NCI-H82 treated with DMSO at 0.1 percent for 48 hours (cell line): ENCODE results near the gene LDAH.

ENCODE experiments used
- DNase-seq: peaks from one replicate; lab custom pipeline; 2025; ENCODE audit not compliant: unreplicated experiment; lab: John Stamatoyannopoulos, UW

LDAH gene

DNA sequence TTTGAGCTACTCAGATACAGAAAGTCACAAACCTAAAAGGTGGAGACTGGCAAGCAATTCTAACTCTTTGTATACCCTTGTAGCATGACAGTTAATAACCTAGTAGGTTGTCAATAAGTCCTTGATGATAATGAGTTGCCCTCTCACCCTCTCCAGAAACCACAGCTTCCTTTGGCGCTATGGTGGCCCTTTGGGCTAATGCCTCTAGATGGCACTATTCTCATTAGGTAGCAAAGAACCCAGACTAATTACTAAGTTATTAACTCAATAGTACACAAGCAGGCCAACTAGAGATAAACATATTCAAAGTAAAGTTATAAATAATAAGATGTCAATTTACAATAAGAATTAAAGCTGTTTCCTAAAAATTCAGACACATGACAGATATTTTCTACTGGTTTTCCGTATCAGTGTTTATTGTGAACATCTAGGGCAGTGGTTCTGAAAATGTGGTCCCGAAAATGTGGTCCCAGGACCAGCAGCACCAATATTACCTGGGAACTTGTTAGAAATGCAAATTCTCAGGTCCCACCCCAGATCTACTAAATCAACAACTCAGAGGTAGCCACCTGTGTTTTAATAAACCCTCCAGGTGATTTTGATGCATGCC is 41.1 kb downstream of the LDAH start:
- DNase-seq, result peak; percentile 13

DNA sequence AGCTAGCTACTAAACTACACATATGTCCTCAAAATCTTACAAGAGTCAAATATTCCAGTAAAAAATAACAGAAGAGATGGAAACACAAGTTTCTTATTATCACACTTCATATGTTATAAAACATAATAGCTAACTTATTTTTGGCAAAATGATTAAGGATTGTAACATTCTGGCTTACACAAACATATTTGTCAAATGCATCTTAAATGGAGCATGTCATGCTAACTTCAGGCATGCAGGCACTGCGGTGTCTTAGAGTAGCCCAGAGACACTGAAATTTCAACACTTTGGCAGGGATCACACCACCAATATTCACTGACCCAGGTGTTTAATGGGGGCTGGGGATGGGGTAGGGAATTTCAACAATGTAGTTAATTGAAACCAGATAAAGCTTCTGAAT is 51.6 kb downstream of the LDAH start:
- no peak for DNase-seq

- no peak for DNase-seq
Measured at GRCh38 chr2:20766798-20767644, 55.9 kb downstream of the LDAH start.

- DNase-seq, result no peak
Measured at GRCh38 chr2:20766213-20766612, 56.7 kb downstream of the LDAH start.

DNA sequence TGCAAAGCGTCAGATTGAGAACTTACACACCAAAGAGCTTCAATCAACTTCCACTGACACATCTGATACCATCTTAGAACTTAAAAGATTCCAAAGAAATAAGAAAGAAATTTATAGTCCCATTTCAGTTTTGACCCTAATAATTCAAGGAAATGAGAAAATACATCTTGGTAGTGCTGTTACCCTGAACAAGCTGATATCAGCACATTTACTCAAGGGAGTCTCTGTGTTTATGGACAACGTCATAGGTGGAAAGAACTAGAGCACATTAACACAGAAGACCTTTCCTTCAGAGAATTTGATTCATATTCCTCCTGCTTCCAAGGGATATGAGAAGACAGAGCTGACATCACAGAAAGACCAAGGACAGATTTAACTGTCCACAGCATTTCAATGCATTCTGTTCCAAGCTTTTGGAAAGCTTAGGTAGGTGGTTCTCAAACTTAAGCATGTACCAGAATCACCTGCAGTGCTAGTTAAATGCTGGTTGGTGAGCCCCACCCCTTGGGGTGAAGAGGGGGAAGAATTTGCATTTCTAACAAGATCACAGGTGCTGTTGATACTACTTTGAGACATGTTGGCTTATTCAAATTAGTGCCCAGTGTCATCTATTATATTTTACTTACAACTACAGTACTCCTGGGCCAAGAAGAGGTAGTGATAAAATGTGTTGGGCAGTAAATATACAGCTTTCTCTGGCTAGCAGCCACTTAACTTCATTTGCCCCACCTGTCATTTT is 59.8 kb downstream of the LDAH start:
- DNase-seq, result no peak

DNA sequence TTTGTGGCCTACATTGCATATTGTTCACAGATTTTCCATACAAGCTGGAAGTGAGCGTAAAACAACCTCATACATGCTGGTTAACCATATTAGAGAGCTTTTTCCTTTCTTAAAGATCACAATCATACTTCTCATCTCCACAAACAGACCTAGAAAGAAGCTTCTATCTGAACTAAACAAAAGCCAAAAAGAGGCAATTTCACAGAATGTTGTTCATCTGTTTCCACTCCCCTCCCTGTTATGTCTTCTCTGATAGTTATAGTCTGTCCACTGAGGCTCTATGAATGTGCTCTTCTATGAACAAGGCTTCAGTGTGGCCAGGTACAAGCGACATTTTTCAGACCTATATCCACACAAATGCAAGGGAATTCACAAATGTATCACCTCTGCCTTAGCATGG is 63.4 kb downstream of the LDAH start:
- no peak for DNase-seq

DNA sequence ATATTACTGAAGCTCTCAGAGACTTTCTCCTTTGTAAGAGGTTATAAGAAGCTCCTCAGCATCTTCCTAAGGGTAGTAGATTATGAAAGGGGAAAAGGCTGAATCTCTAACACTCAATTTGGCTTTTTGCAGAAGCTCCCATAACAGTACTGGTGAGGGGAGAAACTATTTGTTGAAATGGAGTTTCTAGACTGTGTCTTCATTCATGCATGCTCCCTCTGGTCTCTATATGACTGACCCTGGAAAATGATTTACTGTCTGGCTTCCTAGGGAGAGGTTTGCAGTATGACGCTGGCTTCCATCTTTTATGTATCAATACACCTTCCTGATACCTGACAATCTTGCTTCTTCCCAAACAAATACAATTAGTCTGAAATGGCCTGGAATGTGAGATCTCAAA is 63.9 kb downstream of the LDAH start:
- DNase-seq, result no peak

DNA sequence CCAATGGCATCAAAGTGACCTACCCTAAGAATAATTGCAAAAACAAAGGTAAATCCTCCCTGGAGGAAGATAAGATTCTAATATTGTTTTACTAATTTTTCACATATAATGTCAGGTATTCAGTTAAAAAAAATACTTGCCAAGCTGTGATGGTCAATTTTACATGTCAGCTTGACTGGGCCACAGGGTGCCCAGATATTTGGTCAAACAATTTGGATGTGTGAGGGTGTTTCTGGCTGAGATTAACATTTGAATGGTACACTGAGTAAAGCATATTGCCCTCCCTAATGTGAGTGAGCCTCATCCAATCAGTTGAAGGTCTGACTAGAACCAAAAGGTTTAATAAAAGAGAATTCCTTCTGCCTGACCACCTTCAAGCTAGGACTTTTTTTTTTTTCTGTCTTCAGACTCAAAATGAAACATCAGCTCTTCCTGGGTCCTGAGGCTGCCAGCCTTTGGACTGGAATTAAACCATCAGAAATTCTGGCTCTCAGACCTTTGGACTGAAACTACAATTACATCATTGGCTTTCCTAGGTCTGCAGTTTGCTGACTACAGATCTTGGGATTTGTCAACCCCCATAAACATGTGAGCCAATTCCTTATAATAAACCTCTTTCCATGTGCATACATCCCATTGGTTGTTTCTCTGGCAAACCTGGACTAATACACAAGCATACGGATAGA is 65.4 kb downstream of the LDAH start:
- no peak for DNase-seq

DNA sequence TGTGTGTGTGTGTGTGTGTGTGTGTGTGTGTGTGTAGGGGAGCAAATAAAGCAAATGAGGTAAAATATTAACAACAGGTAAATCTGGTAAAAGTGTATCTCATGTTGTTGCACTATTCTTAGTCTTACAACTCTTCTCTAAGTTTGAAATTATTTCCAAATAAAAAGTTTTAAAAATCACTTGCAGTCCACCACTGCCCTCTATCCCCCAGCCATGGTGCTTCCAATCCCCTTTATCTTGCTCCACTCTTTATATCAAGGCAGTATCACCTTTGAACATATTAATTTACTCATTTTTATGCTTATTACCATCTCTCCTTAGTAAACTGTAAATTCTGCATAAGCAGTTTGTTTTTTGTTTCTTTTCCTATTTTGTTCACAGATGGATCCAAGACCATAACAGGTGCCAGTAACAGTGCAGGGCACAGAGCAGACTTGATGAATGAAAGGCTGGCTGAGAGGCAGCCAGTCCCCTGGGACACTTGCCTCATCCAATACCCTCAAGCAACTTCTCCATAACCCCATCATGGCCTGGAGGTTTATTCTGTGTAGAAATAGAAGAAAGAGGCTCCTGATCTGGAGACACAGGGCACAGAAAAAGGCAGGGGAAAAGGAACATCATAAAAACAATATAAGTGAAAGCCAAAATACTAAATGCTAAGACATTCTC is 67.6 kb downstream of the LDAH start:
- no peak for DNase-seq

- no peak for DNase-seq
Measured at GRCh38 chr2:20752293-20752692, 70.6 kb downstream of the LDAH start.

- DNase-seq, result no peak
Measured at GRCh38 chr2:20747317-20747716, 75.6 kb downstream of the LDAH start.

- DNase-seq, result no peak
Measured at GRCh38 chr2:20745924-20746555, 76.9 kb downstream of the LDAH start.

GRCh38 chr2:20744366-20745335 is 78.2 kb downstream of the LDAH start:
- DNase-seq, result no peak

DNA sequence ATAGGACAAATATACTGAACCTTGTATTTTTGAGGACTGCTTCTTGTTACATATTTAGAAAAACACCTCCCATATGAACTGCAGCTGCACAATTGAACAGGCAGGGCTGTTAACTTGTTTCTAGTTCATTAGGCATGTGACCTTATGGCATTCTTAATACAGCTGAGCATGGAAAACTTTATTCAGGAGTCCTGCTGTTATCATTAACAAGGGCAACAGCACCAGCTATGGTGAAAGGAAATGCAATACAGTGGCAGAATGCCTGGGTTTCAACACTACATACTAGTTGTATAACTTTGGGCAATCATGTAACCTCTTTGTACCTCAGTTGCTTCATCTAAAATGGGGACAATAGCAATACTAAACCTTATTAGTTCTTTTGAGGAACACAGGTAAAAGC is 84.1 kb downstream of the LDAH start:
- no peak for DNase-seq

- DNase-seq, result no peak
Measured at GRCh38 chr2:20737505-20737904, 85.4 kb downstream of the LDAH start.

GRCh38 chr2:20728114-20728758 is 94.7 kb downstream of the LDAH start:
- DNase-seq, result no peak

DNA sequence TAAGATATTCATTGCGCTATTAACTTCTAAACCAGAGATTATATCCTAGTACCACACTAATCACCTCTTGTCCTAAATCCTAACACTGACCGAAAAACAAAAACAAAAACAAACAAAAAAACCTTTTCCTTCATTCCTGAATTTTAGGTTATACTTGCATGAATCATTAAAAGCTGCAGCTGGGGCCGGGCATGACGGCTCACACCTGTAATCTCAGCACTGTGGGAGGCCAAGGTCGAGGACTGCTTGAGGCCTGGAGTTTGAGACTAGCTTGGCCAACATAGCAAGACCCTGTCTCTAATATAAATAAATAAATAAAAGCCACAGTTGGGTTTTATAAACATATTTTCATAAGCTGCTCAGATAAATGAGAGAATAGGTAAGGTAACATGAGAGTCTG is 96.0 kb downstream of the LDAH start:
- DNase-seq, result no peak

- no peak for DNase-seq
Measured at GRCh38 chr2:20725782-20726181, 97.1 kb downstream of the LDAH start.
